NK-92 treated with Interleukin-12 subunit alpha and Interleukin-12 subunit beta, amount 100 ng/mL, for 24 hours (cell line): ENCODE measurements around the gene SLC35B2.

Source experiments
- DNase-seq: peaks from one replicate; lab custom pipeline; 2025; lab: John Stamatoyannopoulos, UW

Gene SLC35B2

DNA sequence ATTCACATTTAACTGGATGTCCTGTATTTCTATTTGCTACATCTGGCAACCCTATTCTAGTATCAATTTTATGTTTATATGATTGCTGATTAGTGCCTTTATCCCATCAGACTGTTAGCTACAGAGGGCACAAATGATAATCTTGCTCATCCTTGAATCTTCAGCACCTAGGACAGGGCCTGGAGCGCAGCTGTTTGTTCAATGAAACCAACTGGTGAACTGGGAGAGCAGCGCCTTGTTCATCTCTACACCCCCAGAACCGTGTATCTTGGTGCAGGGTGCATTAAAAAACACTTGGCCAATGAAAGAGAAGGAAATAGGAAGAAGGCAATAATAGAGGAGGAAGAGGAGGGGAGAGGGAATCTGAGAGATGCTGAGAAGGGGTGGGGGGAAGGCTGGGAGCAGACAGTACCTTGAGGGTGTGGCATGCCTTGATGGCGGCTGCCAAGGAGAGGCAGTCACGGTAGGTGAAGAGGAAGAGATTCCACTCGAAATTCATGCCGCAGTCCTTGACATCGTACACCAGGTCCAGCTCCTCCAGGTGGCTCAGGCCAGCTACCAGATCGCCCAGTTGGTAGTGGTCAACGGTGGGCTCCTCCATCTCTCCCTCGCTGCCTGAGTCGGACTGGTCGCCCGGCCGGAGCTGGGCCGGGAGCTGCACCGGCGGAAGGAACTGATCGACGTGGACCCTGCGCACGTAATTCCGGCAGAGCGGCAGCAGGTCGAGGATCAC lies 28.4 kb upstream of the SLC35B2 start:
- DNase-seq: no peak

- no peak for DNase-seq
Measured at GRCh38 chr6:44284867-44285266, 27.5 kb upstream of the SLC35B2 start.

DNA sequence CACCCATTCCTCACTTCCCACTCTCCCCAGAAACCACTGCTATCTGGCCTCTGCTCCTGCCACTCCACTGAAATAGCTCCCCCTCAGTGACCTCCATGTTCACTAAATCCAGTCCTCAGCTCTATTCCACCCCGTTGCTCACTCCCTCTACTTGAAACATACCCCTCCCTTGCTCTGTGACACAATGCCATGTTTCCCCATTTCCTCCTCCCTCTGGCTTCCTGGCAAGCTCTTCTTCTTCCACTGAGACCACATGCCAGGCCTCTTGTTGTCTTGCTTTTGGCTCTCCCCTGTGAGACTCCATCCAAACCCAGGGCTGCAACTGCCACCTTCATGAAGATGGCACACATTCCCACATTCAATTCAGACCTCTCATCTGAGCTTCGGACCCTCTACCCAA lies 26.8 kb upstream of the SLC35B2 start:
- DNase-seq: no peak

DNA sequence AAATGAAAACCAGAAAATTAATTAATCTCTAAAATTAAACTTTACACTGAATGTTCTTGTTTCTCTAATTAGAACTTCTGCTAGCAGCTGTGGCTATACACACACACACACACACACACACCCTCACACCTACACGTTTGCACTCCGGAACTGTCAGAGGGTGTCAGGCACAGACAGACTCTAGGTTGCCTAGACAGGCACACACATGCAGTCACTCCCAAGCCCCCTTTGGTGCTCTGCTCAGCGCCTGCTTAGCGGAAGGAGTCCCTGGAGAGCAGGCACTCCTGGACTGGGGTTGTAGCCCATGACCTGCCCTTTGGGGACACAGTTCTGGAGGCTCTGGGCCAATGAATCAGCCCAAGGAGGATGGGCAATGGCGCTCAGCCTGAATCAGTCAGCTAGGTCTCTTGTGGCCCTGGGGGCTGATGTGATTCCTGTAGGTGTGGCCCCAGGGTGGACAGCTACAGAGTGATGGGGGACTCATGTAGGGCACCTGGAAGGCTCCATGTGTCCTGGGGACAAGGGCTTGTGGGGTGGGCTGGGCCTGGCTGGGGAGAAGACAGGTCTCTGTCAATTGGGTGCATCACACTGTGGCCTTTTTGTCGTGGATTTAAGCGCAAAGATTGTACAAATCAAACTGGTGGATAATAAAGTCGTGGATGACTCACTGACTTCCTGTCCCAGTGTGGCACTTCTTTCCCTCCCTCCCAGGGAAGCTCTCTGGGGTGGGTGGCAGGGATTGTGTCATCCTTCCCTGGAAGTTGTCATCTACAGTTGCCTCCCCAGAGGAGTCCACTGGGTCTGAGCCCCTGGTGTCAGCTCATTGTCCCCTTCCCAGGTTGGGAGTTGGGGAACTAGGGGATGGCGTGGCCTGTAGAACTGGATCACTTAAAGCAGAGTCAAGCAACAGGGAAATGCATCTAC lies 21.7 kb upstream of the SLC35B2 start:
- no peak for DNase-seq

- no peak for DNase-seq
Measured at GRCh38 chr6:44278315-44278714, 21.0 kb upstream of the SLC35B2 start.

- DNase-seq: no peak
Measured at GRCh38 chr6:44277763-44278162, 20.4 kb upstream of the SLC35B2 start.

GRCh38 chr6:44276667-44277640 lies 19.6 kb upstream of the SLC35B2 start:
- no peak for DNase-seq

DNA sequence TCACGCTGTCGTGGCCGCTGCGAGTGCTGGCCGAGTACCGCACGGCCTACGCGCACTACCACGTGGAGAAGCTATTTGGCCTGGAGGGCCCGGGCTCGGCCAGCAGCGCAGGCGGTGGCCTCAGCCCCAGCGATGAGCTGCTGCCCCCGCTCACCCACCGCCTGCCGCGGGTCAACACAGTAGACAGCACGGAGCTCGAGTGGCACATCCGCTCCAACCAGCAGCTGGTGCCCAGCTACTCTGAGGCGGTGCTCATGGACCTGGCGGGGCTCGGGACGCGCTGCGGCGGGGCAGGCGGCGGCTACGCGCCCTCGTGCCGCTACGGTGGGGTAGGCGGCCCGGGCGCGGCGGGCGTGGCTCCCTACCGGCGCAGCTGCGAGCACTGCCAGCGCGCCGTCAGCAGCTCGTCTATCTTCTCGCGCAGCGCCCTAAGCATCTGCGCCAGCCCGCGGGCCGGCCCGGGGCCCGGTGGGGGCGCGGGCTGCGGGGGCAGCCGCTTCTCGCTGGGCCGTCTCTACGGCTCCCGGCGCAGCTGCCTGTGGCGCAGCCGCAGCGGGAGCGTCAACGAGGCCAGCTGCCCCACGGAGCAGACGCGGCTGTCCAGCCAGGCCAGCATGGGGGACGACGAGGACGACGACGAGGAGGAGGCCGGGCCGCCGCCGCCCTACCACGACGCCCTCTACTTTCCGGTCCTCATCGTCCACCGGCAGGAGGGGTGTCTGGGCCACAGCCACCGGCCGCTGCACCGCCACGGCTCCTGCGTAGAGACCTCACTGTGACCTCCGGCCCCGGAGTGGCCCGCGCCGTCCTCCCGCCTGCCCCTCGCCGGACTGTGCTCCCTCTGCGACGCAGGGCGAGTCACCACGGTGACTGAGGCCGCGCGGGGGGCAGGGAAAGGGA lies 18.7 kb upstream of the SLC35B2 start:
- DNase-seq: no peak

GRCh38 chr6:44275271-44275748 lies 18.0 kb upstream of the SLC35B2 start:
- DNase-seq: no peak

DNA sequence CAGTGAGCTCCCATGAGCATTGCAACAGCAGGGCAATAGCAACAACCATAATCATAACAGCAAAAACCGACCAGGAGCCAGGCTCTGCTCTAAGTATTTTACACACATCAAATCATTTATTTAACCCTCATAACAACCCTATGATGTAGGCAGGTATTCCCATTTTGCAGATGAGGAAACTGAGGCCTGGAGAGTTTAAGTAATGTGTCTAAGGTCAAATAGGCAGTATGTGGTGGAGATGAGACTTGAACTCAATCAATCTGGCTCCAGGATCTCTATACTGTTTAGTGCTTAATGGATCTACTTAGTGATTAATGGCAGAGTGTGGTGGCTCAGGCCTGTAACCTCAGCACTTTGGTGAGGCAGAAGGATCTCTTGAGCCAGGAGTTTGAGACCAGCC lies 16.3 kb upstream of the SLC35B2 start:
- no peak for DNase-seq

DNA sequence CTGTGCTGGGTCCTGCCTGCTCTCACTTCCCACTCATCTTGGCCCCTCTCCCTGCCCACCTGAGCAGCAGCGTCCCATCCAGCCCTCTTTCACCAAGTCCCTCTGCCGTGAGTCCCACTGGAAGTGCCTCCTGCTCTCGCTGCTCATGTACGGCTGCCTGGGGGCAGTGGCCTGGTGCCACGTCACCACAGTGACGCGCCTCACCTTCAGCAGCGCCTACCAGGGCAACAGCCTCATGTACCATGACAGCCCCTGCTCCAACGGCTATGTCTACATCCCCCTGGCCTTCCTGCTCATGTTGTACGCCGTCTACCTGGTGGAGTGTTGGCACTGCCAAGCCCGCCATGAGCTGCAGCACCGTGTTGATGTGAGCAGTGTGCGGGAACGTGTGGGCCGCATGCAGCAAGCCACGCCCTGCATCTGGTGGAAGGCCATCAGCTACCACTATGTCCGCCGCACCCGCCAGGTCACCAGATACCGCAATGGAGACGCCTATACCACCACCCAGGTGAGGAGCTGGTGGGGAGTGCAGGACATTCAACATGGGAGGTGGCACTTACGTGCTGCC lies 15.8 kb upstream of the SLC35B2 start:
- DNase-seq: no peak

- no peak for DNase-seq
Measured at GRCh38 chr6:44272529-44272928, 15.2 kb upstream of the SLC35B2 start.

DNA sequence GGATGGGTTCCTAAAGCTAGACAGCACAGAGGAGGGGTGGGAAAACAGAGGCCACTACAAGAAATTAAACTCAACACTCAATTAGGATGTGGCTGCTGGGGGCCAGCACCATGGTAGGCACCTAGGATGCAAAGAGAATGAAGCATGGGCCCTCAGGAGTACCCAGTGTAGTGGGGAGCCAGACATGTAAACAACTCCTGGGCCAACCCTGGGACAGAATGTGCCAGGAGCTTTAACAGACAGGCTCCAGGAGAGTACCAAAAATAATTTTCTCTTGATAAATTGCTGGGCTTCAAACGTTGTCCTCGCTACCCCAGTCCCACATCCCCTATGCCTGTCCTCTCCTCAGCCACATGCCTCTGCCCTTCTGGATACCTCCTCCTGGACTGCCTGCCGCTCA lies 14.6 kb upstream of the SLC35B2 start:
- no peak for DNase-seq

DNA sequence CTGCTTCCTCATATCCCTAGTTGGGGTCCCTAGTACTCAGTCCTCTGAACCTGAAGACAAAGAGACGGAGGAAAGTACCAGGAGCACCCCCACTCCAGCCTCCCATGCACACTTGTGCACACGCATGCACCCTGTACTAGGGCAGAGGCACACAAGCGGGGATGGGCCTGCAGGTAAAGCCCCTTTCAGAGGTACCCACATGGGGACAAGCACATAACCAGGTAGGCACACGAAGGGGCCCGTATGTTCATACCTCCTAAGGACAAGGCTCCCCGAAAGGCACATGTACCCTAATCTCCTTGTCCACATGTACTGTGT lies 14.0 kb upstream of the SLC35B2 start:
- no peak for DNase-seq

DNA sequence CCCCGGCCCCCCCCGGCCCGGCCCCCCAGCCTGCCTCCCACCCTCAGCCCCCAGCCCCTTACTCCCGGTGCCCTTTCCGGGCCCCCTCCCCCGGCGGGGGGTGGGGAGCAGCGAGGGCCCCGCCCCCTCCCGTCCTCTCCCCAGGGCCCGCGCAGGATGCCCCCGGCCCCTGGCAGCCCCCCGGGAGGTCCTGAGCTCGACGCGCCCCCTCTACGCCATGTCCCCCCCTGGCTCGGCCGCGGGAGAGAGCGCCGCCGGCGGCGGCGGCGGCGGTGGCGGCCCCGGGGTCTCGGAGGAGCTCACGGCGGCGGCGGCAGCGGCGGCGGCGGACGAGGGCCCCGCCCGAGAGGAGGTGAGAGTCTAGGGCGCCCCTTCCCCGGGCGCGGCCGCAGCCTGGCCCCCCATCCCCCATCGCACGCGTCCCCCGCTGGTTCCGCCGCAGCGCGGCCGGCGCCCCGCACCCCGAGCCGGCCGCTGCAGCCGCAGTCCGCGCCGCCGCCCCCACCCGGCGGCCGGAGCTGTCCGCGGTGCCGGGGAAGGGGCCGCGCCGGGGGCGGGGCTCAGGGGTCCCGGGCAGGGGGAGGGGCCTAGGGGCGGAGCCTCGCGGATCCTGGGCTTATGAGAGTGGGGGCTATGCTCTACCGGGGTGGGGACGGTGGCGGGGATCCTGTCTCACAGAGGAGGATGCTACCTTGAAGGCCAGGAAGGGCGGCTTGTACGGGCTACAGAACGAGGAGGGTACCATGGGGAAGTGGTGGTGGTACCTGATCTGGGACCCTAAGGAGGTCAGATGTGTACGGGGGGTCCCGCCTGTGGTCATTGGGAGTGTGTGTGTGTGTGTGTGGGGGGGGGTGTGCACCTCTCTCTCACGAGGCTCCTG lies 13.4 kb upstream of the SLC35B2 start:
- DNase-seq: no peak

DNA sequence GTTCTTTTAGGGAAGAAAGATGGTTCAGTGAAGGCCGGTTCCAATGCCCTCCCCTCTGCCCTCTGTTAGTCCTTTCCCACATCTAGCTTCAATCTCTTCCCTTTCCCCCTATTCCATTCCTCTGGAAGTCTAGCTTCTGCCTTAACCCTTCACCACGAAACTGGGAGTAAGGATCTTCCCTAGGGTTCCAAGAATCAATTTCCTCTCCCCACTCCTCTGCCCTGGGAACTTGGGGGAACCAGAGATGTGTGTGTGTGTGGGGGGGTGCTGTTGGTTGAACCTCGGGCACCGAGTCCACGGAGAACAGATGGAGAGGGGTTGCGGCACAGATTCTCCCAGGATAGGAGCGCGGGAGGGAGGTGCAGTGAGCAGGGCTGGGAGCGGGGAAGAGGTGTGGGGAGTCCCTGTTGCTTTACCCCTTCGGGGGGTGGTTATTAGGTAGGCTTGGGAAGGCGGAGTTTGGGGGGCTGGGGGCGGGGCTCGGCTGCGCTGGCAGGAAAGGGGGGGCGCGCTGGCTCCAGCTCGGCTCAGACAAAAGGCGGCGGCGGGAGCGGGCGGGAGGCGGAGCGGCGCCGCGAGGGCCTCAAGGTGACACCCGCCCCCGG lies 12.7 kb upstream of the SLC35B2 start, which contains the start of gene TMEM151B:
Gene TMEM151B, plus strand, starts transcription at position 530 of the 605 bp plus-strand sequence. CDS start 293 bp downstream, outside the sequence.
- no peak for DNase-seq

GRCh38 chr6:44269178-44269920 lies 12.0 kb upstream of the SLC35B2 start:
- no peak for DNase-seq

DNA sequence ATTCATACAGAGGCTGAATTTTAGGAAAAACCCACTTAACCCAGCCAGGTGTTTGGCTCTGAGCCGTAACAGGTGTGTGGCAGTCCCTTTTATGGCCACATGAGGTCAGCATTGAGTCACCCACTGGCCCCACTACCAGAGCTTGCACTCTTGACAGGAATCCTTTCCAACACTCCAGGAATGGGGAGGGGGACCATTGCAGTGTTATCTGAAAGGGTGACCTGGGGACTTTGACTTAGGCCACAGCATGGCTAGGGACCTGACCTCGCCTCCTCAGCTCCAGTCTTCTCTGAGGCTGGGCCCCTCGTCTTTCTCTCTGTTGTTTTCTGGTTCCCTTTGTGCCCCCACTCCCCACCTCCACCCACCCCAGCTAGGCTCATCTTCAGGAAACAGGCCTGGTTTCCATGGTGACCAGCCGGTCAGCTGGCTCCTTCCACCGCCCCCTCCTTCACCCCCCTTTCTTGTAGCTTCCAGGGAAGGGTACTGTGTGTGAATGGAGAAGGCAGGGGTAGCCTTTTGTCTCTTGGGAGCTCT lies 10.8 kb upstream of the SLC35B2 start:
- DNase-seq: peak; percentile 28
